HG03159 (cell line): ENCODE measurements around the gene STIM2.

Experiments used
- ATAC-seq: cut with Tn5 transposase; IDR thresholded peaks from one replicate; pipeline ENCODE4 v1.9.1; 2021; ENCODE audit warnings: mild to moderate bottlenecking, moderate library complexity; ENCODE audit not compliant: unreplicated experiment

STIM2 gene

GRCh38 chr4:26996745-26997144, 136.1 kb downstream of the STIM2 start:
- no peak for ATAC-seq

GRCh38 chr4:26999689-27000088, 139.0 kb downstream of the STIM2 start:
- no peak for ATAC-seq

GRCh38 chr4:27000122-27000521, 139.5 kb downstream of the STIM2 start:
- ATAC-seq, result no peak

GRCh38 chr4:27000820-27001219, 140.2 kb downstream of the STIM2 start:
- ATAC-seq, result peak; percentile 92

- no peak for ATAC-seq
Observed at GRCh38 chr4:27001398-27002164, 140.9 kb downstream of the STIM2 start.

GRCh38 chr4:27003642-27004113, 143.0 kb downstream of the STIM2 start:
- ATAC-seq, result no peak

- ATAC-seq, result no peak
Observed at GRCh38 chr4:27005501-27005900, 144.9 kb downstream of the STIM2 start.

- ATAC-seq, result no peak
Observed at GRCh38 chr4:27005905-27006590, 145.4 kb downstream of the STIM2 start.

- ATAC-seq, result no peak
Observed at GRCh38 chr4:27006646-27007045, 146.0 kb downstream of the STIM2 start.

- no peak for ATAC-seq
Observed at GRCh38 chr4:27007507-27007906, 146.9 kb downstream of the STIM2 start.

- no peak for ATAC-seq
Observed at GRCh38 chr4:27008679-27009078, 148.0 kb downstream of the STIM2 start.

GRCh38 chr4:27009539-27009938, 148.9 kb downstream of the STIM2 start:
- no peak for ATAC-seq

- ATAC-seq, result peak; percentile 84
Observed at GRCh38 chr4:27010334-27010940, 149.8 kb downstream of the STIM2 start.

GRCh38 chr4:27011401-27011800, 150.8 kb downstream of the STIM2 start:
- ATAC-seq, result no peak

GRCh38 chr4:27013012-27013411, 152.4 kb downstream of the STIM2 start:
- ATAC-seq, result no peak

- no peak for ATAC-seq
Observed at GRCh38 chr4:27016551-27016950, 155.9 kb downstream of the STIM2 start.

- no peak for ATAC-seq
Observed at GRCh38 chr4:27017623-27018022, 157.0 kb downstream of the STIM2 start.

- no peak for ATAC-seq
Observed at GRCh38 chr4:27018076-27018475, 157.4 kb downstream of the STIM2 start.

GRCh38 chr4:27018910-27019309, 158.3 kb downstream of the STIM2 start:
- ATAC-seq, result no peak

- no peak for ATAC-seq
Observed at GRCh38 chr4:27019766-27020165, 159.1 kb downstream of the STIM2 start.

GRCh38 chr4:27020203-27020602, 159.6 kb downstream of the STIM2 start:
- ATAC-seq, result no peak

- ATAC-seq, result no peak
Observed at GRCh38 chr4:27020603-27021002, 160.0 kb downstream of the STIM2 start.
